Activated T-cell treated with anti-CD3 and anti-CD28 coated beads for 1 hour (primary cell): ENCODE results near the gene L2HGDH.
A peak's percentile ranks its signal among the peaks of the same experiment; 100 is the strongest.

ENCODE experiments used
- DNase-seq: peaks from one replicate; pipeline ENCODE4 v3.0.0-alpha.2; 2020; ENCODE audit warnings: low read depth

L2HGDH gene

DNA sequence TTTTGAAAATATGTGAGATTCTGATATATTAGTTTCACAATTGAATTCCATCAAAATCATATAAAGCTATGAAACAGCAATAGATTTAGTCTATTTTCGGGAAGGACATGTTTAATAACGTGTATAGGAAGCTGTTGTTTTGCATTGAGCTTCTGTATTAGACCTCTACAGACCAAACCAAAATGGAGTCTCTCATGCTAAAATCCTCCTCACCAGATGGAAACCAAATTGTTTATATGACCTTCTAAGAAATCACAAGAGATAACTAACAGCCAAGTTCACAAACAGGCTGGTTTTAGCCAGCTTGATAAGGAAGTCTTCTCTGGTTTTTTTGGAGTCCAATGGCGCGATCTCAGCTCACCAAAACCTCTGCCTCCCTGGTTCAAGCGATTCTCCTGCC lies 23.9 kb downstream of the L2HGDH start:
- DNase-seq, result no peak

DNA sequence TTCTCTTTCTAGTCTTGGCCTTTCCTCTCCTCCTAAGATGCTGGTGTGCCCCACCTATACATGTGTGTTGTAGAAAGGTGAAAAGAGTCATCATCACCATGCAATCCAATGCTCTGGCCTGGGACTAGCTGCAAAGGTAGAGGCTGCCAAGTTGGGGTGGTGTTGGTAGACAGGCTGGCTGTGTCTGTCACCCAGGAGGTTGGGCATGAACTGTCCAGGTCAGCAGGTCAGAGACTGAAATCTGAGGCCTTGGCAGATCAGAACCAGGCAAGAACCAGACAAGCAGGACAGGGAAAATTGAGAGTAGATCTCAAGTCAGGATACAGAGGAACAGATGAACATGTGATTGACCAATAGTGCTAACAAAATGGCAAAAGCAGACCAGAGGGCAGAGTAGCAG lies 26.2 kb downstream of the L2HGDH start:
- no peak for DNase-seq

DNA sequence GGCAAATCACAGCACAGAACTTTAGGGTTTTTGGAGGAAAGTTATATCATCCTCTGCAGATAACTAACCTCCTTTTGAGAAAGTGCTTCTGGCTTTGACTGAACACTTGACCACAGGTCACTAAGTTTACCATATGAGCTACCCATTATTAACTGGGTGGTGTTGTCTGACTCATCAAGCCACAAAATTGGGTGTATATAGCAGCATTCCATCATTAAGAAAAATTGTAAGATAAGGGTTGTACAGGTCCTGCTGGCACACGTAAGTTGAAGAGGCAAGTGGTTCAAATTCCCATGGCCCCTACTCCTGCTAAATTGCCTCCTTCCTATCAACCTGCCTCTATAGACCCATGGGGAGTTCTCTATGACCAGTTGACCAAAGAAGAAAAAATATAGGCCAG lies 39.5 kb downstream of the L2HGDH start:
- no peak for DNase-seq

DNA sequence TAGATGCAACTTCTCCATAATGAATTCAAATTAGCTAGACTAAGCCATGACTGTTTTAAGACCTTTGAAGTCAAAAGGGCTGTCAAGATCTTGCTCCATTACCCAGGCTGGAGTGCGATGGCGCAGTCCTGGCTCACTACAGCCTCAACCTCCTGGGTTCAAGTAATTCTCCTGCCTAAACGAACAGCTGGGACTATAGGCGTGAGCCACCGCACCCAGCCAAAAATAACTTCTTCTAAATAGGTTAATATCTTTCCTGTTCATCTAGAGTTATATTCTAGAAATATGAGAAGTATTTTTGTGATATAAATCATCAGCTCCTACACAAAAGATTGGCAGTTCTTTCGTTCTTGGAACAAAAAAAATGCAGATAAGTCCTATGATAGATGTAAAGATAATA lies 41.1 kb downstream of the L2HGDH start:
- no peak for DNase-seq

DNA sequence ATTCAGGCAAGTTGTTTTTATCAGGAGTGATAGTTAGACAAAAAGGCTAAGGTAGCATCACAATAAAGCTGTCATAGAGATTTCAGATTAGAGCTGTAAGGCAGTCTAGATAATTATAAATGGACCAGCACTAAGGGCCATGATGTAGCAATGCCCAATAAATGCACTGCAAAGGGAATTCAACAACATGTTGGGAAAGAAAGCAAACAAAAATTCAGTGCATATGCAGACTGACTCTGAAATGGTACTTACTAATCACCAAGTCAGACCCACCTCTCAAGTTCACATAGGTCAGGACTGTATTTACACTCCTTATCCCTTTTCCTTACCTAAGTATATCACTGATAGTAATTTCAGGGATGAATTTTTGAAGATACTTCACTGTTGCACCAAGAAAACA lies 47.0 kb downstream of the L2HGDH start:
- DNase-seq, result no peak

DNA sequence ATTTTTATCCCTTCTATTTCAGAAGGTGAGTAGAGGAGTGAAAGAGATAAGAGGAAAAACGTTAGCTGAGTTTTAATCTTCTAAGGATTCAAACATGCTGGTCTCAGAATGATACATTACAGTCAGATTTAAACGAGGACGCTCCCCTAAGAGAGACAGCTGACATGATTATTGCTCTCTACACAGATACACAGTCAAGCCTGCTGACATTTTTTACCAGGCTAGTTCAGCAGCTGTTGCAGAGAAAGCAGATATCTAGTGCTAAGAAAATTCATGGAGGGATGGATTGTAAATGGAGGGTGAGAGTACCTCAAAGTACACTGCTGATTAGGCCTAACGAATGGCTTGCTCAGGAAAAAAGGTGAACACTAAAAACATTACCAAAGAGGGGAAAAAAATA lies 48.7 kb downstream of the L2HGDH start:
- no peak for DNase-seq

DNA sequence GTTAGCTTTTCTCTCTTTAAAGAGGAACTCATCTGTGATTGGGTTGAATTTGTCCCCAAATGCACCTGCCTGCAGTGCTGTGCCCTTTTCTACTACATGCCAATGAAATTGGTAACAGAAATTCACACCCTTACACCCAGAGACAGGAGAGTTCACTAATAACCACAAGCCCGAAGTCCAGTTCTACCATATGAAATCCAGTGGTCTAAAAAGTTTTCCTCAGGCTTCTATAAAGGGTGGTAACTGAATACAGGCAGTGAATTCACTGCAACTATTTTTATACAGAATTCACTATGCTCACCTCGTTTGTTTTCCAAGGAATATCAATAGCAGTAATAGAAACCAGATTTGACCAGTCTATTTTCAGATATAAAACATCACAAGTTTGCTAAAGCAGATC lies 49.2 kb downstream of the L2HGDH start:
- DNase-seq, result no peak

DNA sequence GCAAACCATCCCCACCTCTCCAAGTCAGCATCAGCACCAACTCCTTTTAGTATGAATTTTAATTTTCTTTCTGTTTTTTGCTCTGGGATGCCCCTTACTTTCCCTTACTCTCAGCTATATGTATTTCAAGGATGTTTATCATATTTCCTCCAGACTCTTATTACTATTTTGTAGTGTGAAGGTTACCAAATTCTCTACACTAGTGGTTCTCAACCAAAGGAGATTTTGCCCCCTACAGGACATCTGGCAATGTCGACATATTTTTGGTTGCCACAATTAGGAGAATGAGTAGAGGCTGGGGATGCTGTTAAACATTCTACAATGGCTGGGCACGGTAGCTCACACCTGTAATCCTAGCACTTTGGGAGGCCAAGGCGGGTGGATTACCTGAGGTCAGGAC lies 51.5 kb downstream of the L2HGDH start:
- DNase-seq, result no peak

DNA sequence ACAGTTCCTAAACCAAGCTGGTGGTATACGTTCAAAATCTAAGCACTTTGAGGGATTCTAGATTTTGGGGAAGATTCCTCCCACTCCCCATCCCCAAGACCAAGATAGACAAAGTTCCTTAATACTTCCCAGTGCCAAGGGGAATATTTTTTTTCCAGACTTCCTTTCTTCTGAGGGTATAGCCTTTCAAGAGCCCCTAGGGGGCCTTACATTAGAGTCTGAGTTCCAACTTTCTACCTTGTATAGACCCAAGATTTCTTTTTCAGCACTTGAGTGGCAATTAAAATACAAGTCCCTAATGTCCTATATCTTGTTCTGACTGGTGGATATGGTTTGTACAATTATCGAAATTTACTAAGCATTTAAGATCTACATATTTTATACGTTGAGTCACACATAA lies 52.0 kb downstream of the L2HGDH start:
- DNase-seq, result no peak

DNA sequence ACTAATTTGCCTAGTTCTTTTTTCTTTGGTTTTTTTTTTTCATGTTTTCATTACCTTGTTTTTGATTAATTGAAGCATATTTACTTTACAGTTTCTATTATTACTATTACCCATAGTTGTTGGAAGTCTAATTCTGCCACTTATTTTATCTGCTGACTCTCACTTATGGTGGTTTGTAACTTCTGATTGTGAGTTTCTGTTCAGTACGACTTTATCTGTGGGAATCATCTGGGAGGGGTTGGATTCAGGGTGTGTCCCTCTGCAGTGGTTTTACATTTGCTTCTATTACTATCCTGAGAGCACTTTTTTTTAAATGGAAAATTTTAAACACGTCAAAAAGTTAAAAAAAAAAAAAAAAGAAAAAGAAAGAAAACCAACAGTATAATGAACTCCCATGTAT lies 54.3 kb downstream of the L2HGDH start:
- no peak for DNase-seq

DNA sequence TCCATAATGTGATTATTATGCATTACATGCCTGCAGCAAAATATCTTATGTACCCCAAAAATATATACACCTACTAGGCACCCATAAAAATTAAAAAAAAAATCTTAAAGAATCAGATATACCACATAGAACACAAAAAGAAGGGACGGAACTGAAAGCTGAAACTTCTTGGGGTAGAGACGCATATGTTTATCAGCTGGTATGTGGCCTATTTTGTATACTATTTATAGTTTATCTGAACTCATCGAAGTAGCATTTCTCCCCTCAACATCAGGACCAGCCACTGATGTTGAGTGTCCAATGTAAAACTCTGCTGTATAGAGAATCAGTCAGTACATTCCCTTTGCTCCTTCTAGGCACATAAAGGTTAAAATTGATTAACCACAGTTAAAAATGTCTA lies 57.8 kb downstream of the L2HGDH start:
- DNase-seq, result no peak

DNA sequence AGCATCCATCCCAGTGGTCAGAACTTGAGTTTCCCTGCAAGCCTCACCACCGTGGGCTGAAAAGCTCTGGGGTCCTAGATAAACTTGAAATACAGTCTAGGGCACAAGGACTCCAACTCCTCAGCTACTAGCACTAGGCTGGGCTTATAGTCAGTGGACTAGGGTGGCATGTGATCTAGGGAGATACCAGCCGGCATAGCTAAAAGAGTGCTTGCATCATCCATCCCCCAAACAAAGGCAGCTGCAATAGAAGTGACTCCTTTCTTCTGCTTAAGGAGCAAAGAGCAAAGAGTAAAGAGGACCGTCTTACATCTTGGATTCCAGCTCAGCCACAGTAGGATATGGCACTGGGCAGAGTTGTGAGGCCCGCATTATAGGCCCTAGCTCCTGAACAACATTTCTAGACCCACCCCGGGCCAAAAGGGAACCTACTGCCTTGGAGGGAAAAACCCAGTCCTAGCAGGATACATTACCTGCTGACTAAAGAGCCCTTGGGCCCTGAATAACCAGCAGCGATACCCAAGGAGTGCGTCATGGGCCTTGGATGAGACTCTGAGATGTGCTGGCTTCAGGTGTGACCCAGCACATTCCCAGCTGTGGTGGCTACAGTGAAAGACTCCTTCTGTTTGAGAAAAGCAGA lies 62.8 kb downstream of the L2HGDH start:
- no peak for DNase-seq

DNA sequence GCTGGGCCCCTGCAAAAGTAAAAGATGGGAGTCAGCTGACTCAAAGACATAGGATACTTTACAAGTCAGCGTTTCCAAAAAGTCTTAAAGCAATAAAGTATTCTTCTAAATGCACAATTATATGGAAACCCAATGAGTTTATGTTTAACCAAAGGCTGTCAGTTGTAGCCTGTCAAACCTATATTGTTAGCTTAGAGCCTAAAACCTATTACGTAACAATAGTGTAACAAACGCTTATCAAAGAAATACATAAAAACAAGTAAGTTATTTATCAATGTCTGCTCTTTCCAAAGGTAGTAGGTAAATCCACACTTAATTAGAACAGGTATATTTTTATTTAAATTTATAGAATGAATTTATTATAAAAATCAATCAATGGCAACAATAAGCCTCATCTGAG lies 64.8 kb downstream of the L2HGDH start:
- DNase-seq, result no peak

DNA sequence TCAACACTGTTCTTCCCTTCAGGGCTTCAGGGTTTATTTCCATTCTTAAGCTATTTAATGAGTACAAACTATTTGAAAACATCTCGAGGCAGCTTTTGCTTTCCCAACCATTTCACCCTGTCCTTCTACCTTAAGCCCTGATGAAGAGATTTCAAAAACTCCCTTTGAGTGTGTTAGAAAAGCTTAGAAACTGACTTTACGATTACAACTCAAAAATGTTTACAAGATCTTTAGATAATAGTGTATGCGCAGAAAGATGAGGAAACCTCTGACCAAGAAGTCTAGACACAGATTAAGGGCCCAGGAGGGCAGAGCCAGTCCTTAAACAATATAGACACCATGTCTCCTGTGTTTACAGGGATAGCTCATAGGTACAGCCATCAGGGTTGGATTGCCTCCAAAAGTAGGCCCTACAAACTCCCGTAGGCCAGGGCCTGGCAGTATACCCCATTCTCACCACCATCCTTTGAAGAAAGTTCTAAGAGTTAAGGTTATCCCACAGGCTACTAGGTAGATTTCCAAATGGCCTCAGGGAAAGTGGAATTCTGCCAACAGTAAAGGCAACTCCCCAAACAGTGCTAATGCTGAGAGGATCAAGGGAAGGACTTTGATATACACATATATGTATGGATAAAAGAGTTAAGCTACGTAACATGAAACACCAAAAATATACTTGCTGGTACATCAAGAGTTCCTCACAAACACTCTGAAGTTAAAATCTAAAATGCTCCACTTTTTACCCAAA lies 69.3 kb downstream of the L2HGDH start:
- DNase-seq, result no peak

DNA sequence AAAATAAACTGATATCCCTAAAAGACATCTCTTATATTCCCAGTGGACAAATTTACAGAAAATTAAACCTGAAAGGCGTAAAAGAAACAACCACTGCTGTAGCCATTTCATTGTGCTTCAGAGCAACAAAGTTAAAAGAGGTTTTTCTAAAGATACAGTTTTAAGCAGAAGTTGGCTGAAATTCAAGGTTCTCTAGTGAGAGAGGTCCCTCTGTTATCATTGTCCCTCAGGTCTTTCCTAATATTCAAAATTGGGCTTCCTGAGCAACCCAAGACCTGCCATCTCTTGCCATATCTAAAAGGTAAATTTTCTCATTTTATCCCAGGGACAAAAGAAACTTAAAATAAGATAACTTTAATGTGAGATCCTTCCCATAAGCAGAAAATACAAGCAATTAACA lies 69.9 kb downstream of the L2HGDH start:
- DNase-seq, result no peak

DNA sequence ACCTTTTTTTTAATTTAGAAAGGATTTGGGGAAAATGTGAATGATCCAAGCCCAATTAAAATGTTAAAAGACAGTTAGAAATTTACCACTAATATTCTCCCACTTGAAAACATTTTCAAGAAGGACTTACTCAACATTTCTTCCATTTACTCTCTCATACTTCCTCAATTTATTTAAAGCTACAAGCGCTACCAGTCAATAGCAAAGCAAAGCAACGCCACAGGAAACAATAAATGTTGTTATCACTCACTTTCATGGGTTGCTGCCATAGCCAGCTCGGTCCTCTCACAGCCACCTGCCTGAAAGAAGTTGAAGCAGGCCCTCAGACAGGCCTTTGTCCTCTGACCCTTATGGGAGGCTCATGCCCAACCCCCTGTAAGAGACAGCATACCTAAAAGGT lies 74.6 kb downstream of the L2HGDH start:
- no peak for DNase-seq

DNA sequence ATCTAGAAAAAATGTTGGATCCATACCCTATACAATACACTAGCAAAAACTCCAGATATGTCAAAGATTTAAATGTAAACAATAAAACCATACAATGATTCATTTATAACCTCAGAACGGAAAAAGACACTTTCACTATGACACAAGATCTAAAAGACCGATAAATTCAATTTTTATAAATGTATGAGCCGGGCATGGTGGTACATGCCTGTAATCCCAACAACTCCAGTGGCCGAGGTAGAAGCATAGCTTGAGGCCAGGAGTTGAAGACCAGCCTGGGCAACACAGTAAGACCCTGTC lies 78.1 kb downstream of the L2HGDH start:
- no peak for DNase-seq

DNA sequence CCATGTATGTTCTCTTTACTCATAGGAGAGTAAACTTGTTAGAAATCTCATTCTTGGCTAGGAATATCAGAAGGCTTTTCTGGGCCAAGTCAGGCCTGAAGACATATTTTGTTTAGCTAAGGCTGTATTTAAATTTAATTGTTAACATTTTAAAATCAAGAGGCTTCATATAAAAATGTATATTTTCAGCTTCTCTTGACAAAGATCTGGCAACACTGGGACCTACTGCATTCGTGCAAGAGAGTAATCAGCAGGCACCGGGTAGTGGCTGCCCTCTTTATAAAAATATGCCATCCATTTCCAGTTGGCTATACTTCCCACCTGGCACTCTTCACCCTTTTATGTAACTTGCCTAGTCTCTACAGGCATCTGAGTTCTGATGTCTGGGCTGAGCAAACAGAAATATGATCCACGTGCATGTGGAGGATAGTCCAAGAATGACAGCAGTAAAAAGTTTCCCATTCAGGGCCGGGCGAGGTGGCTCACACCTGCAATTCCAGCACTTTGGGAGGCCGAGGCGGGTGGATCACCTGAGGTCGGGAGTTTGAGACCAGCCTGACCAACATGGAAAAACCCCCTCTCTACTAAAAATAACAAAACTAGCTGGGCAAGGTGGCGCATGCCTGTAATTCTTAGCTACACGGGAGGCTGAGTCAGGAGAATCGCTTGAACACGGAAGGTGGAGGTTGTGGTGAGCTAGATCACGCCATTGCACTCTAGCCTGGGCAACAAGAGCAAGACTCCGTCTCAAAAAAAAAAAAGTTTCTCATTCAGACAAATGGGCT lies 78.7 kb downstream of the L2HGDH start:
- no peak for DNase-seq

DNA sequence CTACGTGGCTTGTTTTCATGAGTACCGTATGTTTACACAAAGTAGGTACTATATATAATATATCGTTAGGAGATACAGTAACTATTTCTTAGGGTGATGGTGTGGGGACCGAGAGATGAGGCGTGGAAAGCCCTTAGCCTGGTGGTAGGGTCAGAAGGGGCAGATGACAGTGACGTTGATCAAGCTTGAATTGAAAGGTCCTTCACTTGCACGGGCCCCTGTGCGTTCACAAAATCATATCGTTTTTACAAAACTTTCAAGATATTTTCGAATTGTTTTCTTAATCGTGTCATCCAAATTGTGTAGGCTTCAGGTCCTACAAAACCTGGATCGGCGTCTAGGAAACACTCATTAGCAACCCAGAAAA lies 79.8 kb downstream of the L2HGDH start:
- DNase-seq, result no peak

DNA sequence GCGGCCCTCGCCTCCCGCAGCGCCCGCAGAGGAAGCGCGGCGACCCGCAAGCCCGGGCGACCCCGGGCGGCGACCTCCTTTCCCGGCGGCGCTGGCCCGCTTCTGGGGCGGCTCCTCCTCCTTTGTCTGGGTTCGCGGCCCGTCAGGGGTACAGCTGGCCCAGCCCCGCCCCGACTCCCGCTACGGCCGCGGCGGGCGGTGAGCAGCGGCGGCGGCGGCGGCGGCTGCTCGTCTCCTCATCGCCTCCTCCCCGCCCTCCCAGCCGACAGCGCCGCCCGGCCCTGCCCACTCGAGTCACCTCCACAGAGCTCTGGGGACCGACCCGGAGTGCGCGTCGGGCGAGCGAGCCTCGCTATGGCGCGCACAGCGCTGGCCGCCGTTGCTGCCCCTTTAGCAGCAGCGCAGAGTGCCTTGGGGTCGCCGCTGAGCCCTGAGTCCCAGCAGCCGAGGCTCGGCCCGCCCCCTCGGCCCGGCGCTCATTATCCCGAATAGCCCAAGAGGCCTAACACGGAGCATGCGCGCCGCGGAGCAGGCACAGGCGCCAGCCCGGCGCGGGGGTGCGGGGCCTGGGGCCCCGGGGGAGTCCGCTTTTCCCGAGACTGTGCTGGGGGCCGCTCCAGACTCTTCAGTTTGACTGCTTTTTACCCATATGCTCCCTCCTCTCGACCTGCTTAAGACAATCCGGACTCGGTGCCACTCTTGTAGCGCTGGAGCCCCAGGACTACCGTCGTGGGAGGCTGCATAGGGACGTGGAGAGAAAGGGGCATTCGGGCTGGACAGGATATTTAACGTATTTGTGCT lies 80.4 kb downstream of the L2HGDH start, which contains the start of gene SOS2:
SOS2 (minus strand) TSS at position 104 of the 801 bp plus-strand sequence. CDS start 295 bp downstream, outside the sequence.
- DNase-seq, result peak; percentile 72

DNA sequence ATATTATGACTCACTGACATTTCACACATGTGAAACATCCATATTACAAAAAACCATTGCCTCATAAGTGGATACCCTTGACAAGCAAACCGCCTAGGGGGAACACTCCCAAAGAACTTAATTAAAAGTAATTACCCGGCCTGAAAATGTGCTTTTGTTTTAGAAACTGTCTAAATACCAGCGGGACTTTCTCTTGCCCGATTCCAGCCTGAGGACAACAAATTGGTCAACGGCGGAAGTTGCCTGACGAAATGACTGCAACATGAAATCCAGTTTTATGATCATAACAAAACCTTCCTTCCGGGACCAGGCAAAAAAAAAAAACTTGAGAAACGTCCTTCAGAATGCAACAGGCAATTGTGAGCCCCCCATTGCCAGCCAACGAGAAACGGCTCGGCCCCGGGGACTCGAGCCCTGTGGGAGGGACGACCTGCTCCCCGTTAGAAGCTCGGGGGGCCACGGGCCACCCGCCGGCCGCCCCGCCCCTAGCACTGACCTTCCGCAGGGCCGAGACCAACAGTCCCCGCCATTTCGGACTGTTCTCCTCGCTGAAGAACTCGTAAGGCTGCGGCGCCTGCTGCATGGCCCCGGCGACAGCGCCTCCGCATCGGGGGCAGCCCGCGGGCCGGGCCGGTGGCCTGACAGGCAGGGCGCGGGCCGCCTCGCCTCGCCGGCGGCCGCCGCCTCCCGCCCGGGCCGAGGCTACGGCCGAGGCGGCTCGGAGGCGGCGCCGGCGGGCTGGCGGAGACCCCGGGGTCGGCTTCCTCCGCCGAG lies 81.1 kb downstream of the L2HGDH start:
- DNase-seq, result peak; percentile 5

DNA sequence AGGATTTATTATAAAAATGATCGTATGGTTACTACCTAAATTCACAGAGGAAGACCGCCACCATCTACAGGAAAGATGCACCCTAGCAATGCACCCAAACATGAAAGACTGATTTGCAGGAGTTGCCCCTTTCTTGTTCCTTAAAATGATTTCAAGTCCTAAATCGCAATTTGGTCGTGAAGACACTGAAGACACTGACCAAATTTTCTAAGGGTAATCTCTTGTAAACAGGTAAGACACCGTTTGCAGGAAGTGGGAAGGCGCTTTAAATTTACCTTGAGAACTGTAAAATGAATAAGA lies 81.7 kb downstream of the L2HGDH start:
- no peak for DNase-seq
